Stimulated activated CD8-positive, alpha-beta memory T cell treated with anti-CD3 and anti-CD28 coated beads, Interleukin-12 subunit alpha, Interleukin-12 subunit beta, amount 100 ng/mL, for 24 hours (primary cell): ENCODE measurements around the gene NECTIN1.

ENCODE experiments used
- DNase-seq: peaks from one replicate; pipeline ENCODE4 v3.0.0-alpha.2; 2020; ENCODE audit errors: extremely low read depth

Gene NECTIN1

GRCh38 chr11:119673052-119673758, 55.8 kb downstream of the NECTIN1 start:
- DNase-seq, result no peak

DNA sequence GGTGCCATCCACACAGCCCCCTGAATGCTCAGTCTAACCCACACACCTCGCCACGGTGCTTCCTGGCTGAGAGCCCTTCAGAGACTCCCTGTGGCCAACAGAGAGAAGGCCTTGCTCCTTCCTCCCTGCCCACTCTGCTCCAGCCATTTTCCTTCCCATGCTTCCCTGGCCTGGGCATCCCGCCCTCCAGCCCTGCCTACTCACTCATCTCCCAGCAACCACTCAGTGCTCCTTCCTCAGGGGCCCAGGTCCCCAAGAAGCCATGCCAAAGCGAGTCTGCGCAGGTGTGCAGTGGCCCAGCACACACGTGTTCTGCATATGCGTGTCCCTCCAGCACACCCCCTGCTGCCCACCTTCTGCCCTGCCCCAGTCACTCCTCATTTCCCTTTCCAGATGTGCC, 56.4 kb downstream of the NECTIN1 start:
- DNase-seq, result no peak

DNA sequence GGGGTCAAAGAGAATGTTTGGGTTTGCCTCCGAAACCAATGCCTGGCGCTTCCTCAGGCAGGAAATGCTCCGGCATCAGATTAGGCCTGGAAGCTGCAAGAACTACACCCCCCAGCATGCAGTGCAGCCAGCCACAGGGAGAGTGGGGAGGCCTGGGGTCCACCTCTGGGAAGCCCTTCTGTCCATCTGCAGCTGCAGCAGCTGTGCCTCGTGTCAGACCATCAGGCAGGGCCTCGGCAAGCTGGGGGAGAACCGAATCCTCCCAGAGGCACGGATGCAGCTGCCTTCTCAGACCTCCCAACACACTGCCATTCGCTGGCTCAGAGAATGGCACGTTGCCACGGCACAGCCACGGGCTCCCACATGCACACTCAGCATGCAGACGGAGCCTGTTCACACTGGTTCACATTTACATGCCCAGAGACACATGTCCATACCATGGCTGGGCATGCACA, 57.4 kb downstream of the NECTIN1 start:
- DNase-seq, result no peak

- DNase-seq, result no peak
Measured at GRCh38 chr11:119671051-119671450, 57.9 kb downstream of the NECTIN1 start.

GRCh38 chr11:119669487-119669886, 59.5 kb downstream of the NECTIN1 start:
- DNase-seq, result no peak

- DNase-seq, result no peak
Measured at GRCh38 chr11:119668676-119669075, 60.3 kb downstream of the NECTIN1 start.

DNA sequence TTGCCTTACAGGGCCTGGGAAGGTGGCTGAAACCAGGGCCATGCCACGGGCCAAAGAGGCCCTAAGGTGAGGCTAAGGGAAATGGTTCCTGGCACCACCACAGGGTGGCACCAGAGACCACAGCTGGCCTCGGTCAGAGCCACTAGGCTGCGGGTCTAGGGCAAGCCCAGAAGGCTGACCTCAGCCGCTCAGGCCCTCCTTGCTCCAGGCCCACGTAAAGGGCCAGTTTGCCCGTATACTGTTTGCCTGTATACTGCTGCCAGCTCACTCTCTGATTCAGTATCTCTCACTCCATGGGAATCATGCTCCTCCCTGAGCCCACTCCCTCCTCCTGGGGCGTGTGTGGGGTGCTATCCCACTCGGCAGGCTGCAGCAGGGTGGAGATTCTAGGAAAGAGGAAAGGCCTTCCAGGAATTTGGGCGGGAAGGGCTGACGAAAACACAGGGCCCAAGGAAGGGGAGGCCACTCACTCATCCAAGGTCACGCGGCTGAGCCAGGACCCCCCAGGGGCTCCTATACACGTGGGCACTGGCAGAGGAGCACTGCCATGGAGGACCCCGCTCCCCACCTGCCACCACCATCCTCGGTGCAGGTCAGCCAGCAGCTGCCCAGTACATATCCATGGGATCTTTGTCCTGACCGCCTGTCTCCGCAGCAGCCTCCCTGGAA, 62.4 kb downstream of the NECTIN1 start:
- no peak for DNase-seq

DNA sequence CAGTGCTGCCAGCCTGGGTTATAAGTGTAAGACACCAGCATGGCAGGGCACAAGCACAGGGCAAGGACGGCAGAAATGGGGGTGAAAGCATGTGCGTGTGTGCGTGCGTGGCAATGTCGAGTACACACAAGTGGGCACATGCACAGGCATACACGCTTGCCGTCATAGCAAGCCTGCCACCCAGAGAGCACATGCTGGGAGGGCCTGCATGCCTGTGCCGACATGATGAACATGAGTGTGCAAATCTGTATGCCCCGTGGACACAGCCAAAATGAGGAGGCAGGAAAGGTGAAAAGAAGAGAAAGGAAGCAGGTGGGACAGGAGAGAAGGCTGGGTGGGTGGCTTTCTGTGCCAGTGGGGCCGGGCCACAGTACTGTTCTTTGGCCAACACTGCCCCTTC, 62.9 kb downstream of the NECTIN1 start:
- no peak for DNase-seq

DNA sequence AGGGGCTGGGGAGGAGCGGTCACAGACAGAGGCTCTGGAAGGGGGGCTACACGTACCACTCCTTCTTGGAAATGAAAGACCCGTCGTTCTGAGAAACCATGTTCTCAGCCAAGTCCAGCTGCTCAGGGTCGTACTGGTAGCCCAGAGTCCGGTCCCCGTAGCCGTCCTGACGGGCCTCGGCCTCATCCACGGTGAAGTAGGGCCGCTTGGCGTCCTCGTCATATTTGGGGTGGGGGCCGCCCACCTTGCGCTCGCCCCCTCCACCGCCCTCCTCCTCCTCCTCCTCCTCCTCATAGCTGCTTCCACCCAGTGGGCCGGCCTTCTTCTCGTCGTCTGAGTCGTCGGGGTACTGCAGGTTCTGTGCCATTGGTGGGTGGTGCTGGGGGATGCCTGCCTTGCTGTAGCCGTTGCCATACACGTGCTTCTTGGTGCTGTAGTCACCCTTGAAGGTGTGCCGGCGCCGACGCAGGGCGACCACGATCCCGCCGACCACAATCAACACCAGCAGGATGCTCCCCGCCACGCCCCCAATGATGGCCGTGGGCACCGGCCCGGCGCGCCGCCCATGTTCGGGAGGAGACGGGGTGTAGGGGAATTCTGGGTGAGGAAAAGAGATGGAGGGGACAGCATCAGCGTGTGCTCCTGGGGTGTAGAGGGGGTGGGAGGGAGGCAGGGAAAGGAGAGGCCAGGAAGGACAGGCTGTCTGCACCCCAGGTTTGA, 64.1 kb downstream of the NECTIN1 start:
- no peak for DNase-seq

DNA sequence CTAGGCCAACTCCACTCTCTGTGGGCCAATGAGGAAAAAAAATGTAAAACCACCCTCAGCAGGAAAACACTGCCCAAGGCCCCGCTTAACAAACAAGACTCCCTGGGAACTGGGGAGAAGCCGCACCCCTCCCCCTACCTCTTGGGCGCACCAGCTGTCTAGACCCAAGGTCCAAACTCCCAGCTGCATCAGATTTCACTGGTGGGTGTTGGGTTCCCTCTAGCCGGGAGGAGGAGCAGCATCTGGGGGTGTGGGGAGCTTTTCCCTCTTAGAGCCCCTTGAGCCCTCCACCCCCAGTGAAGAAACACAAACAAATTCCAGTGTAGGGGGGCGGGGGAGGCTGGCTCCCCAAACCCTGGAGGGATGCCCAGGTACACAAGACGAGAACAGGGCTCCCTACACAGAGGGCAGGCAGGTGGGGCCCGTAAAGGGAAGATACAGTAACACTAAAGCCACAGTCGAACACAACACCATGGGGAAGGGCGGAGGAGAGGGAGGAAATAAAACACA, 64.9 kb downstream of the NECTIN1 start:
- no peak for DNase-seq

GRCh38 chr11:119663279-119663678, 65.7 kb downstream of the NECTIN1 start:
- DNase-seq, result no peak

DNA sequence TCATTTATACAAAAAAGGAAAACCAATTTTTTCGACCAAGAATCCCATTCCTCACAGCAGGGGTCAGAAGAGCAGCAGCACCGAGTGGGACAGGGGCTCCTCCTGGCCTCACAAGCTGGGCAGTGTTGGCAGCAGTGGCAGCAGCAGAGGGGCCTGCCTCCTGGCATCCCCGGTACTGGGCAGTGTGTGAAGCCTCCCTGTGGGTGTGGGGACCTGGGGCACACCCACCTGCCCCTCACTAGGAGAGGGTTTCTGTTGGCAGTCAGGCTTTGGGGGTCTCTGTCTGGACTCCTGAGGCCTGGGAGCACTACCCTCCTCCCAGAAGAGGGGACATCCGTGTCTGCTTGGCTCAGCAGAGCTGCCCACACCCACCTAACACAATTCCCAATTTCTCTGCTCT, 67.8 kb downstream of the NECTIN1 start:
- no peak for DNase-seq

- no peak for DNase-seq
Measured at GRCh38 chr11:119659971-119660723, 68.9 kb downstream of the NECTIN1 start.

DNA sequence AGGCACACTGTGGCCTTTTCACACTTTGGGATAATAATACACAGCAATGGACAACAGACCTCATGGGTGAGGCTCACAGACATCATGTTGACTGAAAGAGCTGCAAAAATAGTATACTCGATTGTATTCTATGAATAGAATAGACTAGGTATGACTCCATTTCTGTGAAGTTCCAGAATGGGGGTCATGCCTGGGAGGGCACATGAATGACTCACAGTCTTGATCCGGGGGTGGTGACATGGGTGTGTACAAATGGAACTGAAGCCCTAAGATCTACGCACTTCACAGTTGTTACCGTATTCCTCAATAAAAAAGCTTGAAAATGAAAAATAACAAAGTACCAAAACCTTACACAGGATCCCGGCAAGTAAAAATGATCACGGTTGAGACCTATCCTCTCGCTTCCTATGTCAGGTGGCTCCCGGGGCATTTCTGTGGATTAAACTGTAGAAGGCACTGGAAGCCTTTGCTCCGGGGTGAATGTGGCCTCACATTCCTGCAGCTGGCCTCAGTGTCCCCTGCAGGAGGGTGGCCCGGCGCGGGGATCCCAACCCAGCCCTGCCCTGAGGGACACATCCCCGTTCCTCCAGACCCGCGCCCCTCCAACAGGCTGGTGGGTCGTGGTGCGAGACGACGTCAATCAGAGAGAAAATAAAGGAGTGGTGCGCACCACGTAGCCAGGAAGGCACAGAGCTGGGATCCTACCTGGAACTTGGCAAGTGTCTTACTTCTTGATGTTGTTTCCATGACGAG, 75.9 kb downstream of the NECTIN1 start:
- no peak for DNase-seq

DNA sequence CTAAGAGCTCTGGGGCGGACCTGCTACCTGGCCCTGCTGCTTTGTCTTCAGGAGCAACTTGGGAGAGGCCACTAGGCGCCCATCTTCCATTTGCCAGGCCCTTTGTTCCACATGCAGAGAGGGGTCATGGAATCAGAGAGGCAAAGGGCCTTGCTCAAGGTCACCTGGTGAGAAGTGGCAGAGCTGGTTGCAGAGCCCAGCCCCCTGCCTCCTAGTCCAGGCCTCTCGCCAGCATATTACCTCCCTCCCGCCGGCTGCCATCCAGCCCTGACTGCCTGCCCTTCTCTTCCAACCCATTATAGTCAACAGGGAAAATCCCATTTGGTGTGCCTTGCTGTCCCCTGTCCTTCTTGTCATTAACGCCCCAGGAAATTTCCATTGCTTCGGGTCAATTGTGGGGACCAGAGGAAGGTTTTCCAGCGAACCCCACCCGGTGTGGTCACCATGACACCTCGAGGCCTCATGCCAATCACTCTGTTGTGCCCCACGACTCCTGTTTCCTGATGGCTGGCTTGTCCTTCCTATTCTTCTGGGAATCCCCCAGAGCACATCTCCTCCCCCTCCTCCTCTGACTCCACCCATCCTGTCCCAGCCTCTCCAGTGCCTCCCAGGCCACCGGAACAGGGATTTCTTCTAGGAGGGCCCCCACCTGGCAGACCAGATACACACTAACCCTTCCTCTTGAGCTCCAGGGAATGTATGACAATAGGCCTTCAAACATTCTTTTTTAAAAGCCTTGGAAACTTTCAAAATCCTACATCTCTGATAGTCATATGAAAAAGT, 77.0 kb downstream of the NECTIN1 start:
- DNase-seq, result no peak

DNA sequence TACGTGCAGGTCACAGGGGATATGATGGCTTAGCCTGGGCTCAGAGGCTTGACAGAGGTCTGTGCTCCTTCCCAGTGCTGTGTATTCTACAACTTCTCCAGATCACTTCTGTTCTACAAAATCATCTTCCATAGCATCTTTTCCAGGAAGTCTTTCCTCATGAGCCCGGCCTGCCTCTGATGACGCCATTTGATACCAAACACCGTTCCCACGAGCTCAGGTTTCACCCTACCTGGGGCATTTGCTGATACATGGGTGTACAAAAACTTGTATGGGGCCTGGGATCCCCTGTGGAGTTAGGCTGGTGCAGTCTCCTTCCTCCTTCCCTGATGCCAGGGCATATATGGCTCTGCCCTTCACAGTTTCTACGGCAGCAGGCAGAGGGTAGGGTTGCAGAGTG, 78.7 kb downstream of the NECTIN1 start:
- DNase-seq, result no peak

- no peak for DNase-seq
Measured at GRCh38 chr11:119647254-119647653, 81.7 kb downstream of the NECTIN1 start.

GRCh38 chr11:119645018-119645417, 84.0 kb downstream of the NECTIN1 start:
- no peak for DNase-seq

DNA sequence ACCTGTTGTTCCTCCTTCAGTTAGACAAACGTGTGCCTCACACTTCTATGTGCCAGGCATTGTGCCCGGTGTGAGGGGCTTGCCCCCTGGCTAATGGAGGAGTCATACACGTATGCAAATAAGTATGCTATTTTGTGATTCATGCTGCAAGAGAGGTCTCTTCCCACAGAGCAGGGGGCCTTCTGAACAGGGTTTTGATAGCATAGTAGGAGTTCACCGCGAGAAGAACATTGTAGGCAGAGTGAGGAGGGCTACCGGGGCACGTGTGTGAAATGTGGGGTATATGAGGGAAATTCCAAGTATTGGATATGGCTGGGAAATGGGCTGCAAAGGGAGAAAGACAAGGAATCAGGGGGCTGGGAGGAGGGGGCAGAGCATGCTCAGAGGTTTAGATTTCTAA, 84.5 kb downstream of the NECTIN1 start:
- no peak for DNase-seq

- DNase-seq, result no peak
Measured at GRCh38 chr11:119643876-119644225, 85.1 kb downstream of the NECTIN1 start.
